DMS114 treated with DMSO at 0.1 percent for 48 hours (cell line): ENCODE data around the gene TTPAL.
A peak's percentile ranks its signal among the peaks of the same experiment; 100 is the strongest.

ENCODE experiments used
- DNase-seq: peaks from one replicate; lab custom pipeline; 2025; ENCODE audit not compliant: unreplicated experiment; lab: John Stamatoyannopoulos, UW

Gene TTPAL

DNA sequence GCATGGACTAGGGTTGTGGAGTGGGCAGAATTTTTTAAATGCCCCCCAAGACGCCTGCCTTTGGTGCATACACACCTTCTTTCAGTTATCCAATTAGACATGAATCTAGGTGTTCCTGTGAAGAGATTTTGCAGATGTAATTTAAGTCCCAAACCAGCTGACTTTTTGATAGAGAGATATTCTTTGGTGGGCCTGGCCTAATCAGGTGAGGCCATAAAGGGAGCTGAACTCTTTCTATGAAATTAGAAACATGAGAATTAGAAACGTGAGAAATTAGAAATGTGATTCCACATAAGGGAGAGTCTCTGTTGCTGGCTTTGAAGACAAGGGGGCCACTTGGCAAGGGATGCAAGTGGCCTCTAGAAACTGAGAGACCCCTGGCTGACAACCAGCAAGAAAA is 36.4 kb upstream of the TTPAL start:
- DNase-seq = no peak

DNA sequence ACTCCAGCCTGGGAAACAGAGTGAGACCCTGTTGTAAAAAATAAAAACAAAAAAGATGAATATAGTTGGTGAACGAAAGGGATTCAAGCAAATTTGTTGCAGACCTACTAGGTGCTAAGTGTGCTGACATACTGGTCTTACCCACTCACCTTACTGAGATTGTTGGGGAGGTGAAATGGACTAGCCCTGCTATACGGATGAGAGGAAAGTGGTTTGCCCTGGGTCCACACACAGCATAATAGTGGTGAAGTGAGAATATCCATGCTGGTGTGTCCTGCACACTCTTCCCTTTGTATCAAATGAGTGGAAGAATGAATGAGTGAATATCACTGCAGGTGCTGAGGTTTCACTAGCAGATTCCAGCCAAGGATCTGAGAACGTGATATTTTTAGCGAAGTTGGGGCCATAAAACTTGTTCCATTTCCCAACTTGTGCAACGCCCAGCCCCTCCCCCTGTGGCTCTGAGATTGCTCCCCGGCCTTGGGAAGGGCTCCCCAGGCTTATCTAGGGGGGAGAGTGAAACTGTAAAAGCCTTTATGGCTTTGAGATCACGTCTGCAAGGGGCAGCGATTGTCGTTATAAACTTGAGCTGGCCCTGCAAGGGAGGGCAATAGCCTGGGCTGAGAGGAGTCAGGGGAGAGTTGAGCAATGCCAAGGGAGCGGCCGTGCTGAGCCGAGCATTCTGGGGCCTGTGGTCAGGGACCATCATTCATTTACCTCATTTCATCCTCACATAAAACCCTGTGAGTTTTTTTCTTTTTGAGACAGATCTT is 33.2 kb upstream of the TTPAL start:
- no peak for DNase-seq

DNA sequence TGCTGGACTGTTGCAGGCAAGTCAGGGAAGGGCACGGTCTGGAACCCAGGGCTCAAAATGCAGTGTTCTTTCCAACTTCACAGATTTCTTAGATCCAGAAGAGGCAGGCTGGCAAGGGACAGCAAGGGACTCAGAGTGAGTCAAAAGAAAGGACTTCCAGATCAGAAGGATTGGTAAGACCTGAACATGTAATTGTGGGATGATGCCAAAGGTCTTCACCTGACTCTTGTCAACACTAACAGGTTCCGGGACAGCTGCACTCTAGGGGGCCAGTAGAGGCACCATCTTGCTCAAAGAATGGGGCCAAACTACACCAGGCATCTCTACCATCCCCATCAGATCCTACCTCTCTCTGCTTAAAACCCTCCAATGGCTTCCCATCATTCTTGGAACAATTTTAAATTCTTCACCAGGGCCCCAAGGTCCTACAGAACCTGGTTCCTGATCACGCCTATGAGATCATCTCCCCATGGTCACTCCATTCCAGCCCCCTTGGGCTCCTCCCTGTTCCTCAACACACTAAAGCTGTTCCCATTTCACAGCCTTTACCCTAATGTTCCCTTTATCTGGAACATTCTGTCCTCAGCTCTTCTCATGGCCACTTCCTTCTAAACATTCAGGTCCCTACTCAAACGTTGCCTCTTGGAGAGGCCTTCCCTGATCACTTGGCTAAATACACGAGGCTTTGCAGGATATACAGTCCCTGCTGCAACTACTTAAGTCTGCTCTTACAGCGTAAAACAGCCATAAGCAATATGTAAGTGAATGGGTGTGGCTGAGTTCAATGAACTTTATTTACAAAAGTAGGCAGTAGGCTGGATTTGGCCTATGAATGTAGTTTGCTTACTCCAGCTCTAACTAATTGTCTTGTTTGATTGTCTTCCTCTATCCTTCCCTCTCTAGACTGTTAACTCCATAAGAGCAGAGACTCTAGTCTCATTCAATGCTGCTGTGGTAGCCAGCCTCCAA is 29.6 kb upstream of the TTPAL start:
- DNase-seq = no peak

DNA sequence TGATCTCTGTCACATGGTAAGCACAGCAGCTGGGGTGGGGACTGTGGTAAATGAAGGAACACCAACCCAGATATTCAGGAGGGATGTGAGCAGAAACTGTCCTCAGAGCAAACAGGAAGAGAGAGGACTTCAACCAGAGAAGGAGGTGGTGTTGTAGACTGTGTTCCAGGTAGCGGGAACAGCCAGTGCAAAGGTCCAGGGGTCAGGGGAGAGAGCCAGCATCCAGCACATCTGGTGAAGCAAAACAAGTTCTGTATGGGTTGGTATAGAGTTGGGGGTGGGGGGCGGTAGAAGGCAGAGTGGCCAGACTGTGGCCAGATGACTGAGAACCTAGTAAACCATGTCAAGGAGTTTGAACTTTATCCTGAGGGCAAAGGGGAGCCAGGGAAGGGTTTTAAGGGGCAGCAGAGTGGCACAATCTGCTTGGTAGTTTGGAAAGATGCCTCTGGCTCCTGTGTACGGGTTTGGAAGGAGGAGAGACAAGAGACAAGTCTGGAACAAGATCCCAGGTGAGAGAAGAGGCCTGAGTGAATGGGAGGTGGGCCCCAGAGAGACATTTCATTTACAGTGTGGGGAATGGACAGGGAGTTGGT is 27.8 kb upstream of the TTPAL start:
- DNase-seq = no peak

DNA sequence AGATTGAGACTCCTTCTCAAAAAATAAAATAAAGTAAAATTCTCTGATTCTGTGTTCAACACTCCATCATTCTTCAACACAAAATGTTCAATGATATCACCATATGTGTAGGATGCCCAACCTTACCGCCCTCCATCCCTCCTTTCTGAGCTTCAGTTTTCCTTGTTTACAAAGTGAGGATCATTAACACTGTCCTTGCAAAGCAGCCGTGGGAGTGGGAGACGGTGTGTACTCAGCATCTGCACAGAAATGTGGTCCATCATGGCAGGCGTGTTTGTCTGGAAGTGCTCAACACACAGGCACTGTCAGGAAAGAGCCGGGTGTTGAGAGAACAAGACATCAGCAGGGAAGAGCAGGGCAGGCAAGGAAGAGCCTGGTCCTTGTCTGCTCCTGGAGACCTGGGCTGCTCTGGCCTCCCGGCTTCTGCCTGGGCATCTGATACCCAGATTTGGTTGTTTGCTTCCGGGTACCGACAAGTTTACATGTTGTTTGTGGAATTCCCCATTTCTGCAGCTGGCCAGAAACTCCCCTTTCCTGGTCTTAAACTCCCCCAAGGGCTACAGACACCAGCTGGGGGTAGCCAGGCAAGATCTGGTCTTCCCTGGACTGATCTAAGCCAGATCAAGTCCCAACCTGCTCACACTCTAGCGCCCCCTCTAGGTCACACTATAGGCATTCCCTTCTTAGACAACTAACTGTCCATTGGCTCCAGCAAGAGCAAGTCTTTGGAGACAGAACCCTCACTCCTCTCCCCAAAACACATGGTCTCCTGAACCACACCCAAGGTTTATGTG is 26.7 kb upstream of the TTPAL start:
- no peak for DNase-seq

DNA sequence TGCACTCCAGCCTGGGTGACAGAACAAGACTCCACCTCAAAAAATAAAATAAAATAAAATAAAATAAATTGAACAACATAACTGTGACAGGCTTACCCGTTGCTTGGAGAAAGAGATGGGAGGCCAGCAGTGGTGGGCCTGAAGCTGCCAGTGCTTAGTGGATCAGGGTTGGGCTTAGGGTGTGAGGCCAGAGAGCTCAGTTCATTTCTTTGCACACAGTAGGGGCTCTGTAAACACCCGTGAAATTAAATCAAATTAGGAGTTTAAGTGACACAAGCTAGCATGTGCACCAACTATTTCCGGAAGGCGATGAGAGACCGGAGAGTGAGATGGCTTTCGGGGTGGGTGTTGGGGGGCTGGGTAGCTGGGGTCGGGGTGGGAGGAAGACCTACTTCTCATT is 25.8 kb upstream of the TTPAL start:
- no peak for DNase-seq

DNA sequence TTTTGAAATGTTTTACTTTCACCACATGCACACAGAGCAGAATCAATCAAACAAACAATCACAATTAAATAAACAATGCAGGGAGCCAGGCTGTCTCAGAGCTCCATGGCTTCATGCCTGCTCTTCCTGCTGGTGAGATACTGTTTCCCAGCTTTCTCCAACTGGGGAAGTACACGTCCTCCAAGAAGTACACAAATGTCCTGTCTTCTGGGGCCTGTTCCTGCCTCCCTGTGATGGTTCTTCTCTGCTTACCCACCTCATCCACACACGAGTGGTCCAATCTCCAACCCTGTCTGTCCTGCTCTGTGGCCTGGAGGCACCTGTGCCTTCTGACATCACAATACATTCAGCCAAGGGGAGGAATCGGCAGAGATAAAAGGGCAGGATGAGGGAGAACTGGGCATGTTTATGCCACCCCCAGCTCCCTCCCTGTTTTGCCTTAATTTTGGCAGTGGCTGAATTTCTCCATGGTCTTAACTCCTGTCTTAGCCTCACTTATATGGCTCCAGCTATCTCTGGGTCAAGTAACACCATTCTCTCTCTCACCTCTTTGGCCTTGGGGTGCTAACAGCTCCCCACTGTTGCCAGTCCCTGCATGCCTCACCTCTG is 25.3 kb upstream of the TTPAL start:
- DNase-seq = no peak

DNA sequence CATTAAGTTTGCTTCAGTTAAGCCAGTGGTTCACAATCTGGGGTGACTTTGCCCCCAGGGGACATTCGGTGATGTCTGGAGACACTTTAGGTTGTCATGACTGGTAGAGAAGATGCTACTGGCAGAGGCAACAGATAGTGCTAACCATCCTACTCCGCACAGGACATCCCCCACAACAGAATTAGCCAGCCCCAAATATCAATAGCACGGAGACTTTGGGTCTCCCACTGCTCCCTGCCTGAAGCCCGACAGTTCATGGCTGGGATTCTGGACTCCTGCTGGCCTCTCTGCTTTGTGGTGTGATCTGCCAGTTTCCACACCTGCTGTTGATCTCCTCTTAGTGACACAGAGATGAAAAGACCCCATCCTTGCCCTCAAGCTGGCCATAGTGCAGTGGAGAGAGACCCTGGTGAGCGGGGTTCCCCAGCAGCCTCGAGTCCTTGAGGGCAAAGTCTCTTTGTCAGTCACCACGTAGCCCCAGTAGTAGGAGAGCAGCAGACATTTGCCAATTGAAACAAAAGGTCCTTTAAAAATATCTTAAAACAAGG is 24.7 kb upstream of the TTPAL start:
- DNase-seq = no peak

DNA sequence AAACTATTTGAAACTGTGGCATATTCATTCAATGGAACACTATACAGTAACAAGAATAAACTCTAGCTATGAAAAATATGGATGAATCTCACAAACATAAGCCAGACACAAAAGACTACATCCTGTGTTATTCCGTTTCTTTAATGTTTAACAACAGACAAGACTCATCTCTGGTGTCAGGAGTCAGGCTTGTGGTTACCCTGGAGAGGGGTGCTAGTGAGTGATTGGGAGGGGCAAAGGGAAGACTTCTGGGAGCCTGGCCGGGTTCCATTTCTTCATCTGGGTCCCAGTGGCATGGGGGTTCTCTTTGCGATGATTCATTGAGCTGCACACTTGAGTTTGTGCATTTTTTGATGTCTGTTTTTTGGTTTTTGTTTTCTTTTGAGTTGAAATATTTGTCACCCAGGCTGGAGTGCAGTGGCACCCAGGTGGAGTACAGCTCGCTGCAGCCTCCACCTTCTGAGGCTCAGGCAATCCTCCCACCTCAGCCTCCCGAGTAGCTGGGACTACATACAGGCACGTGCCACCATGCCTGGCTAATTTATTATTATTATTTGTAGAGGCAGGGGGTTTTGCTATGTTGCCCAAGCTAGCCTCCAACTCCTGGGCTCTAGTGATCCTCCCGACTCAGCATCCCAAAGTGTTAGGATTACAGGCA is 21.2 kb upstream of the TTPAL start:
- no peak for DNase-seq

DNA sequence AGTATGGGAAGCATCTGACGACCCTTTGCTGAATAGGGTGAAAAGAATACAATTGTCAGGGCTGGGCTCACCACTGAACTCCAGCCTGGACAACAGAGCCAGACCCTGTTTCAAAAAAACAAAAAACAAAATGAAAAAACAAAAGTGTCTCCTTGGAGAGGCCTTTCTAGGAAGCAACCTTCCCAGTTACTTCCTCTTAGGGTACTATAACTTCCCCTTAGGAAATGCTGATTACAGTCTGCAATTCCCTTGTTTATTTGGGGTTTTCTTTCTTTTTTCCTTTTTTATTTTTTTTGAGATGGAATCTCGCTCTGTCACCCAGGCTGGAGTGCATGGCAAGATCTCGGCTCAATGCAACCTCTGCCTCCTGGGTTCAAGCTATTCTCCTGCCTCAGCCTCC is 20.5 kb upstream of the TTPAL start:
- no peak for DNase-seq

DNA sequence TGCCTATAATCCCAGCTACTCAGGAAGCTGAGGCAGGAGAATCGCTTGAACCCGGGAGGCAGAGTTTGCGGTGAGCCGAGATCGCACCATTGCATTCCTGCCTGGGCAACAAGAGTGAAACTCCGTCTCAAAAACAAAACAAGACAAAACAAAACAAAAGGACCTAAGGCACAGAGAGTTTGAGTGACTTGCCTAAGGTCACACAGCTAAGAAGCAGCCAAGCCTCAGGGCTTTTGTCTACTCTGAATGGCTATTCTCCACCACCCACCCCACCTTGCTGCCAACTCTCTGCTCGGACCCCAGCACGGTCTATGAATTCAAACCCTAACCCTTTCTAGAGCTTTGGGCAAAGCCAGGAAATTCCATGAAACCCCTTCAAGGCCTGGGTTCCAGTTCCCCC is 19.1 kb upstream of the TTPAL start:
- no peak for DNase-seq

DNA sequence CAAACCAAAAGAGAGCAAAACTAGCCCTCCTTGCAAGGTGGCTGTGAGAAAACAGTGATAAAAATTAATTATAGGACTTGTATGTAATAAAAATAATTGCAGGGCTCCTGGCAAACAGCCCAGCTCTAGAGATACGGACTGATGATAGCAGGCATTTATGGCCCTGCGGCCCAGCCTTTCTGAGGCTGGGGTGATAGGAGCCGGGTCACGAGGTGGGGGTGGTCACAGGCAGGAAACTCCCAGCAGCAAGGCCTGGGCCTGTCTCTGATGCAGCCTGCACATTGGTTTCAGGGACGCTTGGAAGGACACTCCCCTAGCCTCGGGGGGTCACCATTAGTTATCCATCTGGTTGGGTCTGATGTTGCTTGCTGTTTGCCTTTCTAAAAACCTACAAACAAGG is 18.7 kb upstream of the TTPAL start:
- no peak for DNase-seq

DNA sequence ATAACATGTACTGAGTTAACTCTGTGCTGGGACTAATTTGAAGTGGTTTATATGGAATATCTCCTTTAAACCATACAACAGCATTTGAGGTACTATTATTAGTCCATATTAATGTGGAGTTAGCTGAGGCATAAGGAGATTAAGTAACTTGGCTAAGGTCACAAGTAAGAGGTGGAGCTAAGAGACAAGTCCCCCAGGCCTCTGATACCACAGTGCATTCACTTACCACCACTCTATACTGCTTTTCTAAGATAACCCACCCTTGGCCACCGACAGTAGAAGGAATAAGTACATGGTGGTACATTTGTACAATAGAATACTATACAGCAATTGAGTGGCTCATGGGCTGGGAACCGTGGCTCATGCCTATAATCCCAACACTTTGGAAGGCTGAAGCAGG is 16.4 kb upstream of the TTPAL start:
- DNase-seq = no peak

DNA sequence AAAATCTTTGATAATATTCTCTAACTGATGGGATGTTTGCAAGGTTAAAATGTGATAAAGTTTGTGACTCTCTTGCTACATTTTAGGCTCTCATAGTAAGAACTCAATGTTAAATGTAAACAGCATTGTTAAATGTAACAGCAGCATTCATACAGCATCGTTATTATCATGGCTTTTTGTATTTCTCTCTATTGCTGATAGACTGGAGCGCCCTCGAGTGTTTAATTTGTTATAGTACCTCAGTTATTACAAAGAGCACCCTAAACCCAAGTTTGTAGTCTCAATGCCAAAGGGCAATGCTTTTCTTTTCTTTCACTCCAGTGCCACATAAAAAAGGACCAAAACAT is 14.9 kb upstream of the TTPAL start:
- DNase-seq = peak; percentile 42

DNA sequence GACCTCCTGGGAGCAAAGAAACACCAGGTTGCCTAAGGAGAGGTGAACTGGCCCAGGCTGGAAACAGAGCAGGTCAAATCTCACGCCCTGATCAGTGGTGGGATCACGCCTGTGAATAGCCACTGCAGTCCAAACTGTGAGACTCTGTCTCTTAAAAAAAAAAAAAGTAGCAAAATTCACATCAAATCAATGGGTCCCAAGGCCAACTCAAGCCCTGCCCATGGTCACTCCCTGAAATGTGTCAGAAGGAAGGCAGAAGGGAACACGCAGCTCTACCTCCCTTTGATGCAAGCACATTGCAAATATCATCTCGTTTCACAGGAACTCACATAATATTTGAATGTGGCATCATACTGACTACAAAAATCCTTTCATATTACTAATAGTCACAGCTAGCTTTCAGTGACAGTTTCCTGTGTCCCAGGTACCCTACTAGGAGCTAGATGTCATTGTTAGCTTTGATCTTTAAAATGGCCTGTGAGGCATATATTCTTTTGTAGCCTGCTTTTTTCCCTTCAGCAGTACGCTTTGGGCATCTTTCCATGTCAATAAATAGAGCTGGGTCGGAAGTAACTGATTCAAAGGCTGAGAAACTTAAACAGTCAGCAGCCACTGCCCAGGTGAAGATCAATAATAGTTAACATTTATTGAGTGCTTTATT is 14.4 kb upstream of the TTPAL start:
- no peak for DNase-seq

DNA sequence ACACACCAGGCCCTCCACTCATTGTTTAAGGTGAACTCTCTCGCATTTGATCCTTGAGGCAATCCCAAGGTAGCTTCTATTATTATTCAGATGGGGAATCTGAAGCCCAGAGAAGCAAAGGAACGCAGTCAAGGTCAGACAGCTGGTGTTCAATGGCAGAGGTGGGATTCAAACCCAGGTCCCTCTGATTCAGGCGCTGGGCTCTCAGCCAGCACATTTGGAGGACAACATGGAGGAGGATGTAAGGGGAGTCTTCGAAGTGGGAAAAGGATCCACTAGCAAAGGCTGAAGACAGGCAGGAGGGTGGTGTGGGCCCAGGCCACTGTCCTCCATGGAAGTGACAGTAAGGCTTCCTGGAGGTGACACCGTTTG is 13.9 kb upstream of the TTPAL start:
- no peak for DNase-seq

DNA sequence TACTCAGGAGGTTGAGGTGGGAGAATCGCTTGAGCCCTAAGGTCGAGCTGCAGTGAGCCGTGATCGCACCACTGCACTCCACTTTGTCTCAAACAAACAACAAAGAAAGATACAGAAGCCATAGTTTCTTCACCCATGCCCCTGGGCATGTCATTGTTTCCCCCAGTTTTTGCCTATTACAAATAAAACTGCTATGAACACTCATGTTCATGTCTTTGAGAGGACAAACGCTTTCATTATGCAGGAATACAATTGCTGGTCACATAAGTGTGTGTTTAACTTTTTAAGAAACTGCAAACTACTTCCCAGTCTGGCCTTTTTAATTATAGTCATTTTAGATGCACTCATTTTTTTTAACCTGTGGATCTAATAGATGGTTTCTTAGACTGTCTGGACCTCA is 12.2 kb upstream of the TTPAL start:
- DNase-seq = no peak

DNA sequence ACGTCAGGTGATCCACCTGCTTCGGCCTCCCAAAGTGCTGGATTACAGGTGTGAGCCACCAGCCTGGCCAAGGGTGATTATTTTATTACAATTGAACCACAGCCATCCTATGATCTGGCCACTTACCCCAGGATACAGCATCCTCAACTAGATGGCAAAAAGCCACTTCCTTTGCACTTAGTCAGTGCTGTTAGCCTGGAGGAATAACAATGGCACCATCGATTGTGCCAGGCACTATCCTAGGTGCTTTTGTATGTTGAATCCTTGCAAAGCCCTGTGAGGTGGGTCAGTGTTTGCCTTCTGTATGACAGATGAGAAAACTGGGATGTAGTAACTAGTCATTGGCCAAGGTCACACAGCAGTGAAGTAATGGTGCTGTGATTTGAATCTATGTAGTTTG is 11.2 kb upstream of the TTPAL start:
- no peak for DNase-seq

DNA sequence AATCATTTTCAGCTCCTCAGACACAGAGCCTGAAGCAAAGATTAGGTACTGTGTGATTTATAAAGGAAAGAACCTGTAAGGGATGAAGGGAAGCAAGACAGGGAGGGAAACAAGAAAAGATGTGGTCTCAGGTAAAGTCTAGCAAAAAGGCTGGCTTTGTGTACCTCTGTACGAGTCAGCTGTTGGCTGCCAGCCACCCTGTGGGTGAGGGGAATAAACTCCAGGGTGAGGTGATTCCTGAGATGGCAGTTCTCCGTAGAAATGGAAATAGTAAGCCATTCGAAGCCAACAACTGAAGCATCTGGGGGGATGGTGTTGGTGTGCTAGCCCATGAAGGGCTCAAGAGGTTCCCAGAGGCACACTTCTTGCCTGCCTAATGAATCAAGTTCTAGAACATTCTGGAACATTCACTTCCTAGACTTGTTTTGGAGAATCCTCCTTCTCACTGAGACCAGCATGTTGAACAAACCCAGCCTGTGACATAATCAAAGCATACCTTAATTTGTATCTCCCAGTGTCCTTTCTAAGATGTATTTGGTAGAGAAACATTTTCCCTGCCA is 10.6 kb upstream of the TTPAL start:
- DNase-seq = no peak
